ENCODE results near the gene RASGRF2.

Gene RASGRF2

DNA sequence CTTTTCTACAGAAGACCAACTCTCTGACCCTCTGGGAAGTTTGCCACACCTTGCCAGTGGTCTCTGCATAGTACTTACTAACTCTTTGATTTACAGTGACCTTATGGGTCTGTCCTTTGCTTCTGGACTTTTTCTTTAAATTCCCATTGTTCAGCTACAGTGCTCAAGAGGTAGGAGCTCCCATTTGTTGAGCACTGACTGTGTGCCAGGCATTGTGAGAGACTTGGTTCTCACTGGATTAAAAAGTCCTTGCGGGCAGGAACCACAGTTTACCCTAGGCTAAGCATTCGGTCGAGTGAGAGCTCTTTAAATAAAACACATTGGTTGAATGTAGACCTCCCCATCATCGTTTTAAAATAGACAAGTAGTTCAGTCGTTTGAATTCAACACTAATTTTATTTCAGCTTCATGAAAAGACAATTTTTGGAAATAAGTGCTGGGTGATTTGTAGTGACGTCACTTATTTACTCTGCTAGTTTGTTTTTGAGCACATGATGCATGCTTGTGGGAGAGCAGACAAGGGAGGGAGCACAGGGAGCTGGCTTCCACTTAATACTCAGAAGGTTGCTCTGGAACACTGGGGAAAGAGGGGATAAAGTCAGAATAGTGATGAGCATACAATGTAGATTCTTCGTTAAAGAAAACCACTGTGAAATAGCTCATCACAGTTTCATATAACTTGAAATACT, 27.1 kb downstream of the RASGRF2 start:
- DNase-seq, result no peak

DNA sequence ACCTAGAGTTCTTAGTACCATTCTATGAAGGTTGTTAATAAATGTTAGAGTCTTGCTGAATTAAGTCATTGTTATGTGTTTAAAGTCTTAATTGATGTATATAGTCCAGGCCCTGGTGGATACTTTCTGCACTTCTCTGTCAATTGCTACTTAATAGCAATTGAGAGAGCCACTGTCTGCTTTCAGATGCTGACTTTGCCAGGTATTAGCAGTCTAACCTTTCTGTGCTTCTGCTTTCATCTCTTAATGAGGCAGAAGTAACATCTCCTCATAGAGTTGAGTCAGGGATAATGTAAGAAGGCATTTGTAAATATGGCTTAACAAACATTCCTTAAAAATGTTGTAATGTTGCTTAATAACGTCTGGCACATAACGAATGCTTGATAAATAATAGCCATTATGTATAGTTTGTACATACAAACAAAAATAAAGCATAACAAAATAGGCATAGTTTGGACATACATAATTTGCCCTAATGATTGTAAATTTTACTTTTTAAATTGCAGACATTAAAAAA, 28.3 kb downstream of the RASGRF2 start:
- DNase-seq, result no peak

DNA sequence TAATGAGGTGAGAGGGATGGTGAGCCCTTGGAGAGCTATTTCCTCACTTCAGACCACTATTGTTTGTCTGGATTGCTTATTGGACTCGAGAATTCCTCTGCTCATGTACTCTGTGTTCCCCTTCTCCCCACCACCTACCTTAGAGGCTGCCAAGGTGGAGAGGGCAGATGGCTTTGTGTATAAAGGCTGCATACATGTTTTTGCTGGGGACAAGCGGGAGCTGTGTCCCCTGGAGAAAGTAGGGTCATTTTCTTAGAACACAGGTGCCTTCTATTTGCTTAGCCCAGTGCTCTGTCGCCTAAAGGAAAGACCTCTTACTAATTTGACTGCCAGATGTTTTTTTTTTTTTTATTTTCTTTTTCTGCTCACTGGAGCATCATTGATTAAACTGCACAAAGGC, 29.7 kb downstream of the RASGRF2 start:
- DNase-seq, result no peak

DNA sequence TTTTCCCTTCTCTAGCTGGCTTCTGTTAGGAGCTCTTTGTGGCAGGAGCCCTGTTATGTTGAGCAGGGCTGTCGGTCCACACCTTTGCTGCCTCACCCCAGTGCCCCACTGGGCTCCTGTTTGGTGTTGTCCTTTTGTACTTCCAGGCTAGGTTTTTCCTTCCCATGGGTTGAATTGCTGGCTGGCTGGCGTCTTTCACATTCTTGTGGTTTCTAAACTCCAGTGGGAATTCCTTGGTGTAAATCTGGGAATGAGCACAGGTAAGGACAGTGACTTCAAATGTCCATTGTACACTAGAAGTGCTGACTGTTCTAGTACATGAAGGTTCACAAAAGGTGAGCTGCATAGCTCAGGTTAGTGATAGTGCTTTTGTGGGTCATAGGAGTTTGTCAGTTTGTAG, 30.4 kb downstream of the RASGRF2 start:
- no peak for DNase-seq

DNA sequence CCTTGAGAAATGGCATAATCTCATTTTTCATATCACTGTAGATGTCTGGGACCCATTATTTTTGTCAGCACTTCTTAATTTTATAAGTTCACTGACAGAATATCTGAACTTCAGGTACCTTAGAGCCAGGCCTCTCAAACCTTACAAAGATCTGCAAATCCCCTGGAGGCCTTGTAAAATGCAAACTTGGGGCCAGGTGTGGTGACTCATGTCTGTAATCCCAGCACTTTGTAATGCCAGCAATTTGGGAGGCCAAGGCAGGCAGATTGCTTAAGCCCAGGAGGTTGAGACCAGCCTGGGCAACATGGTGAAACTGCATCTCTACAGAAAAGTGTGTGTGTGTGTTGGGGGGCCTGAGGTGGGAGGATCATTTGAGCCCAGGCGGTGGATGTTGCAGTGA, 30.8 kb downstream of the RASGRF2 start:
- DNase-seq, result no peak

DNA sequence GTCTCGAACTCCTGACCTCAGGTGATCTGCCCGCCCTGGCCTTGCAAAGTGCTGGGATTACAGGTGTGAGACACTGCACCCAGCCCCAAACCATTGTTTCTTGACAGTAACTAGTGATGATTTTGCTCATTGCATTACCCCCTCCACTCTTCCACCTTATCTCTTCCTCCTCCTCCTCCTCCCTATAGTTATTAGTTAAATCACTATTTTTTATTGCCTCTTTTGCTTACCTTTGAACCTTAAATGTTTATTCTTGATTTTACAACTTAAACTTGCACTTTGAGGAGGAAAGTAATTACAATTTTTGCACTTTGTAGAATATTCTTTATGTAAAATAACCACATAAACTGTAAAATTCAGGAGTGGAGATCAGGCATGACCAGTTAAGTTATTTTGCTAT, 35.7 kb downstream of the RASGRF2 start:
- DNase-seq, result no peak

DNA sequence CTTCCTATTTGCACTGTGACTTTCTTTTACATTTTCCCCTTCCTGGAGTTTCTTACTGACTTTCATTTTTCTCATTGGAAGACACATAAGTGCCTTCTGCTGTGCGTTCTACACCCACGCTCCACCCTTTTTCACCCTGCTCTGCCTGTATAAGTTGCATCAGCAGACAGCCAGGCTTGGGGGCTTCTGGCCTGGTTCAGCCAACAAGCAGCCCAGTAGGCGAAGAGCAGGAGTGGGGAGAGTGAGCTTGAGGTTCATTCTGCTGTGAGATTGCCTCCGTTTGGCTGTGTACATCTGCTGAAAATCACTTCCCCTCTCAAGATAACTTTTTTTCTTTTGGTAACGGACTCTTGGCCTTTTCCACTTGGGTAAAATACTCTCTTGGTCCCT, 38.4 kb downstream of the RASGRF2 start:
- DNase-seq, result peak; percentile 39 to 60

DNA sequence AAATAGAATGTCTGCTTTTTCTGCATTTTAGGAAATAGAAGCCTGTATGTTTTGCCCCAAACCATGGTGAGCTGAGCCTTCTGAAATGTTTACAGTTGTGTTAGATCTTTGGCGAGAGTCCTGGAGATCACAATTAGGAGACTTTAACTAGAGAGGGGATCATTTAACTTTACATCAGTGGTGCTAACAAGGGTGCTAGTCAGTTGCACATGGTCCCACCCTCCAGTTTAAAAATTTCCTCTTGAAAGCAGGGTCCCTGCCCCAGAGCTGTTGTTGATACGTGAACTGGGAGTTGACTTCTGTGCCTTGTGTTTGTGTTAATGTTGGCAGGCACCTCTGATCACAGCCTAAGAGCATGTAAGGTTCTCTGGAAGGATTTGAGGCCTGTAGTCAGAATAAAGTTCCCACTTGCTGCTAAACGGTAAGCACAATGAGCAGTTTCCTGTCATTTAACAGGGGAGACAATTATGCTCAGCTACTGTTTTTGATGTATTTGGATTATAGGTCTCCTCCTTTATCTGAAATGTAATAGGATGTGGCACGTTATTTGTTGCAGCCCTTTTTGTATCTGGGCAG, 43.7 kb downstream of the RASGRF2 start:
- DNase-seq, result no peak

DNA sequence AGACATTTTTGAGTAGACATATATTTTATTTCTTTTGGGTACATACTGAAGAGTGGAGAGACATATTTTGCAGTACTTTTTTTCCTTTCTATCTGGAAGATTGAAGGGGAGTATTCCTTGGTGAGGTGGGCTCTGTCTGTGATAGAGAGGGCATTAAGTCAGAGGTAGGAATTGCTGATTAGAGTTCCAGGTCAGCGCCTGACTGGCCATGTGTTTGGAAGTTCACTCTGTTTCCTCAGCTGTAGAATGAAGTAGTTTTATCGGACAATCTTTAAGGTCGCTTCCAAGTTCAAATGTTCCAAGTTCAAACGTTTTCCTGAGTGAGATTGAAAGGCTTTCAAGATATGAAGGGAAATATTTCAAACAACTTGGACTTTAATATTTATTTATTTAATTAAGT, 45.5 kb downstream of the RASGRF2 start:
- no peak for DNase-seq

DNA sequence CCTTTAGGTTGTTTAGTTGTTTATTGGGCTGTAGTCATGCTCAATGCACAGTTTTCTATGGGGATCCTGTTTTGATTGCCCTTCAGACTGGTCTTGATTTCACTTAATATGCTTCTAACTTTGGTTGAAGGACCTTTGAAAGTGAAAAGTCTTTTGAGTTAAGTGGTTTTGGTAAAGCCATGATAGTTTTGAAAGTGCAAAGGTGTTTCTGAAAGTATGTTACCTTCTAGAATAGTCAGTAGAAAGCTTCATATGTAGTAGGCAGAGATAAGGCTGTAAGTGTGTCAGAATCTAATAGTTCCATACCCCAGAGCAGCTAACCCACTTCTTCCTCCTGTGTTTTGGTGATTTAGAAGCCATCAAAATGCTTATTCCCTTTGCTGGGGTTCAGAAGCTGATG, 46.1 kb downstream of the RASGRF2 start:
- DNase-seq, result no peak

DNA sequence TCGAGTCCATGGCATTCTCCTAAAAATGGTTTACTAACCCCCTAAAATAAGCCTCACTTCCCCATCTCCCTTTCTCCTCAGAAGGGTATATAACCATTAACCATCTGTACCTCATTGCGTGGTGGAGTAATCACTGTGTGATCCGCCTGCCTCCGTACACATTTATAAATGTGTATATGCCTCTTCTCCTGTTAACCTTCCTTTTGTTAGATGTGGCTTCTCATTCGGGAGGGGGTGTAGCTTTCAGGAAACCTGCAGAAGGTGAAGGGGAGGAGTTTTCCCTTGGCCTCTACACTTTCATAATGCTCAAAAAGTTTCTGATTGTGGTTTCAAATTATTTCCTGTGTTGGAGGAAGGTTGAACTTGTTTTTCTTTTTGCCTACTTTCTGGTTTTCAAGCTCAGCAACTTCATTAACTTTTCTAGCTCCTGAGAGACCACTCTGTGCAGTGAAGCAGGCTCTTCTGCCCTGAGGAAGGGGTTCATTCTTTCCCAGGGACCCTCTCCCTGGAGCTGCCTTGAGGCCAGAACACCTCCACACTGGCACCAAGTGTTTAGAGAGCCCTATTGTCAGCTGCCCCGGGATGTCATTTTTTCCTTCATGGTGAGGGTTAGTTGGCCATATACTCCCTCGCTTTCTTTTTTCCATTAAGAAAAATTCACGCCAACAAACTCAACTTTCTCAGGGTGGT, 46.9 kb downstream of the RASGRF2 start:
- peak; percentile 42 to 59 for DNase-seq

DNA sequence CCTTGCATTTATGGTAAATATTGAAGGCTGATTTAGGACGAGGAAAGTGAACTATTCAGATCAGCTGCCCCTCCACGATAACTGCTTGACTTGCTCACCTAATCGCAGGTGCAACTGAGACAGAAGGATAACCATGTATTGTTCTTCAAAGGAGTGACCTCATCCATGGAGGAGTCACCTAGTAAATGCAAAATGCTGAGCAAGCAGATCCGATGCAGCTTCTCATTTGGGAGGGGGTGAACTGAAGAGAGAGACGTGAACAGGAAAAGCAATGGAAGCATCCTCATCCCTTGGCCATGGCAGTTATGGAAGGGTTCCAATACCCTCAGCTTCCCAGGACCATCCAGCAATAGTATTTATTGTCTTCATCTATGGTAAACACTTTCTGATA, 47.5 kb downstream of the RASGRF2 start:
- peak; percentile 37 to 47 for DNase-seq

DNA sequence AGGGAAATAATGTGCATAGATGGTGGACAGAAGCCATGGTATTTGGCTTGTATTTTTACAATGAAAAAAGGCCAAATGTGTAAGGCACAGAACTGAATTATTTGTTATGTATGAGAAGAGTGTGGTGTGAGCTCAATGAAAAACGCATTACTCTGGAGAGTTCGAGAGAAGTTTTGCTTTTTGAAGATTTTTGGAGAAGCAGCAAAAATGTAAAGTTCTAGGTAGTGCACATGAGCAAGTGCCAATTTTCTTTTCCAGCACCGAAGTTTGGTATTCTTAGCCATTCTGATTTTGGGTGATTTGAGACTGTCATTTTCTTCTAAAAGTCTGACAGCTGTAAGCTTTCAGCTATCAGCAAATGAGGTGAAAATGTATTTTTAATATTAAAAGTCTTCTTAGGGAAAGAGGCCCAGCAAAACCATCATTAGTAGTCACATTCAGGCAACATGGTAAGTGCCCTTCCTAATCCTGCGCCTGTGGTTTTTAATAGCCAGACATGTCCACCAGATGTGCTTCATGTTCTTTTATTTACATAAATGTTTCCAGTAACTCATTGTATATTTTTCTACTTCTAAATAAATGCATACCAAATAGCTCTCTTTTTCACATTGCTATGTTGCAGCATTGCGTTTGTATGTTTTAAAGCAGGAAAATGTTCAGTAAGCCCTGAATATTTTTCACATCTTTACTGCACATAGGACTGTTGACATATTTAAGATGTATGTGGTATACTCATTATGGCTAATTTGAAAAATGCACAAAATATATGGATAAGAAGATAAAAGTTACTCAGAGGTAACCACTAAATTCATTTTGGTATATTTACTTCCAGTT, 50.4 kb downstream of the RASGRF2 start:
- no peak for DNase-seq

DNA sequence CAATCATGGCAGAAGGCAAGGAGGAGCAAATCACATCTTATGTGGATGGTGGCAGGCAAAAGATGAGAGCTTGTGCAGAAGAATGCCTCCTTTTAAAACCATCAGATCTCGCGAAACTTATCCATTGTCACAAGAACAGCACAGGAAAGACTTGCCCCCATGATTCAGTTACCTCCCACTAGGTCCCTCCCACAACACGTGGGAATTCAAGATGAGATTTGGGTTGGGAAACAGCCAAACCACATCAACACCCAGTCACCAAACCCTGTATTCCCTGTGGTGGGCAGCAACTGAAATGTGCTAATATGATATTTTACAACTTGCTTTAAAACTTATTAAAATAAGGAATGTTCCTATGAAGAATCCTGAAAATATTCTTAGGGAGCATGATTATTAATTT, 54.2 kb downstream of the RASGRF2 start:
- no peak for DNase-seq

DNA sequence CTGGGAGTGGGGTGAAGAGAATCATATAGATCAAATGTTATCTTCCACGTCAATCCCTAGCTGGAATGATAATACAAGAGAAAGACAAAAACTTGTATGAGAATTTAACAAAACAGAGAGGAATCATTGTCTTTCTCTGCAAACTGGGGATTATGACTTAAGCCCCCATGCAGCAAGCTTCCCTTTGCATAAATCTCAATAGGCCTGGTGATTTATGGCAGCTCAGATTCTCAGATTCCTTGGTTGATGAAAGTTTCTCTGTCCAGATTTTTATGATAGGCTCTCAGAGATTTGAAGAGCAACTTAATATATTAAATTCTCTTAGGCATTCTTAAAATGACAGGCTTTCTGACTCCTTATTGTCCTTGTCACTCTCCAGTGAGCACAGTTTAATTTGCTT, 56.0 kb downstream of the RASGRF2 start:
- DNase-seq, result no peak

DNA sequence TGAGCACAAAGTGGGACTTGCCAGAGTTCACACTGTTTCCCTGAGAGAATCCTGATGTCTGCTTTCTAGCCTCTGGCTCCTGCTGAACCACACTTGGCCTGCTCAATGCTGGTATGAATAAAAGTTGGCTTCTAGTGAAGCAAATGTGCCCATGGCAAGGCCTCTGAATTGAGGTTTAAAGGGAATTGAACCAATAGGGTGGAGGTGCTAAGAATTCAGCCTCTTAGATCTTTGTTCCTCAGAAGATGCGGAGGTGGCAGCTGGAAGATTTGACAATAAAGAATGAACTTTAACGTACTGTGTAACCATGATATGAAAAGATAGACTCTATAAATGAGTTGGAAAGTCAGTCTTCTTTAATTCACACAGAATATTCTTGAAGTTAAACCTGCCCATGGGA, 57.2 kb downstream of the RASGRF2 start:
- no peak for DNase-seq

DNA sequence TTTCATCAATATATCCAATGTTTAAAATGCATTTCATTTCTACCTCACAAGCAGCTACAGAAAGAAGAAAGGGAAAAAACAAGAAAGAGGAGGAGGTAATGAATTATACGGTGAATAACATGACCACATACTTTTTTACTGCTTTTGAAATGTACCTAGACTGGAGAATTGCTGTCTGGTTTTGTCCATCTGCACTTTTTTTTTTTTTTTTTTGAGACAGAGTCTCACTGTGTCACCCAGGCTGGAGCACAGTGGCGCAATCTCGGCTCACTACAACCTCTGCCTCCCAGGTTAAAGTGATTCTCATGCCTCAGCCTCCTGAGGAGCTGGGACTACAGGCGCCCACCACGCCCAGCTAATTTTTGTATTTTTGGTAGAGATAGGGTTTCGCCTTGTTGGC, 58.4 kb downstream of the RASGRF2 start:
- DNase-seq, result peak; percentile 41 to 52

DNA sequence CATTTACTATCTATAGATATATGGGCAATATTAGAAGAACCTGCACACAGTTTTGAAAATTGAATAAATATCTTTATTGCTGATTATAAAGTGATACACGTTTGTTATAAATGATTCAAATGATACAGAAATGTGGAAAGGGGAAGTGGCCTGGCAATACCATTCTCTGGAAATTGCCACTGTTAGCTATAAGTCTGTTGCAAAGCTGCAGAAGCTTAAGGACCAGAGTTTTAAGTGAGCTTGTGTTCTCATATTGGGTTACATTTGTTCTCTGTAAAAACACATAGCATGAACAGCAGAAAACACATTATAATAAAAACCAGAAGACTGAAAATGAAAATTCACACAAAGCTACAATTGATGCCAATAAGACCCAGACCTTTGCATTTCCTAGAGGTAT, 59.6 kb downstream of the RASGRF2 start:
- DNase-seq, result no peak

DNA sequence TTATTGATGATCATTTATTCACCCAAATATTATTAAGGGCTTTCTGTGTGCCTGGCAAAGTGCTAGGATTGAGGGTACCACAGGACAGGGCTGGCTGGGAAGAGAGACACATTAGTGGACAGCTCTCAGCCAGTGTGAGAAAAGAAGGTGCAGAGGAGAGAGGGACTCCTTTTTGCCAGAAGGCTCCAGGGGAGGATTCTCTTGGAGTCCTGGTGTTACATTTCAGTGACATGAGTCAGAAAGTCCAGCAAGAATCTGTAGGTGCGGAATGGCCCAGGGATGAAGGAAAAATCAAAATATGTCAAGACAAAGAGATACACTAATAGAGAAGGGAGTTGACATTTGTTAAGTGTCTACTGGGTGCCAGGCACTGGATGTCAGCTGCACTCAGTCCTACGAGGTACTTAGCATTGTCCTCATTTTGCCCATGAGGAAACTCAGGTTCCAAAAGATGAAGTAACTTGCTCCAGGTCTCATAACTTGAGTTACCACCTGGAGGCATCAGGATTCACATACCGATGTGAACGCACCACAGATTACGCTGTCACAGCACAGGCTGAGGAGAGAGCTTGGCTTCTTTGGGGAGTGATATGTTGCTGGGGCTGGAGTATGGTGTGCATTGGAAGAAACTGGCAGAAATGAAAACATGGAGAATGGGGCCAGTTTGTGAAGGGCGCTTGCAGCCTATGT, 60.5 kb downstream of the RASGRF2 start:
- DNase-seq, result no peak

DNA sequence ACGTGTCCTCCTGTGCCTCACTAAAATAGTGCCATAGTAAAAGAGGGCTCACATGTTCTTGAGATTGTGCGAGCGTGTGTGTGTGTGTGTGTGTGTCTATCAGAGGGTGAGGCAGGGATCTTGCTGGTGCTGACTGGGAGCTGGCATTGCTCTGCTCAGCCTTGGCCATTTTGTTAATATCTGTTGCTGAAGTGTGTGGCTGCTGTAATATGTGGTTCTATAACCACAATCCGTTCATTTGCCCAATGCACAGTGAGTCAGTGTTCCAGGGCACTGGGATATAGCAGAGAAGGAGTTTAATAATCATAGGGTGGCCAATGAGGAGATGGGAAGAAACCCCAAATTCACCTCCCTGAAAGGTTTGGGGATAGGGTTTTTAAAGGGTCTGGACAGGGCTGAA, 61.3 kb downstream of the RASGRF2 start:
- no peak for DNase-seq

DNA sequence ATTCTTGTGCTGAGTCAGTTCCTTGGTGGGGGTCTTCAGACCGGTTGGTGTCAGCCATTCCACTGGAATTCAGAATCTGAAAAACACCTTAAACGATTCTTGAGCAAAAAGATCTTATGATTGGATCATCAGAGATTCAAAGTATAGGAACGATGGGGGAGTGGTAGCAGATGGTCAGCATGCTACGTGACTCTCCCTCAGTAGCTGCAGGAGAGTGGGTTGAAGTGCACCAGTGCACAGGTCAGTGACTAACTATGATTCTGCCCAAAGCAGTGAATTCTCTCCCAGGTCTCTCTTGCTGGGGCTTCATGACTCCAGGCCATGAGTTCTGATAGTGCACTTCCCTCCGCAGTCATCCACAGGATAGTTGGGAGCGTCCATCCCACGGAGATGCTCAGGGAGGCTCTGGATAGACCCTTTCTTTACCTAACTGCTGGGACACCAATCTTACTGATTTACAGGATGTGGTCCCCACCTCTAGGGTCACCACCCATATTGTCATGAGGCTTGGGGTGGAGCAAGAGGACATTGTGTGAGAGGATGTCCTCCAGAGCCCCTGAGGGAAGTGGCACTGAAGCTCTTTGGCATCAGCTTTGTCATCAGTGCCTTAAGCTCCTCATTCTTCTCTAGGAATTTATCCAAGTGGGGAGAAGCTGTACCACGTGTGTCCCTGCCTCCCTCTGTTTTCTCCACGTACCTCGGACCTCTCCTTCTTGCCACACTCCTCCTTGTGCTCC, 62.0 kb downstream of the RASGRF2 start:
- no peak for DNase-seq

DNA sequence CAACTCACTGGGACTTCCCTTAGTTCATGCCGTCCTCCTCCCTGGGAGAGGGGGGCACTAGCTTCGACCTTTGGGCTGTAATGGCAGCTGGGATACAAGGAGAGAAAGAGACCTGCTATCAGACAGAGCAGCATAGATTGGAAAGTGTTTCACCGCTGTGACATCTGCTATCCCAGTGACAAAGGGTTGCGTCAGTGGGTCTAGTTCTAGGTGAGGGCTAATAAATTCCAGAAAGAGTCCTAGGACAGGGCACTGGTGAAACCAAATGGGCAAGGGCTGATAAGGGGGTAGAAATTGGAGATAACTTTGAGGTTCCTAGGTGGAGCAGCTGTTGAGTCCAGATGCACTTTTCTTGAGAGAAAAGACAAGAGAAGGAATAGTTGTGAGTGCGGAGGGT, 62.5 kb downstream of the RASGRF2 start:
- no peak for DNase-seq
